CD4-positive, alpha-beta memory T cell (primary cell): ENCODE results near the gene RALB. TPM values are rescaled to one million over a fixed set of nuclear protein-coding genes. Genes with fewer than 3 reads are reported as not detected.

Source experiments
- CTCF ChIA-PET: fragments of 350-600 bp; sonication (Branson Sonifier 250); formaldehyde crosslinking; loops from one replicate; lab custom pipeline; 2021; ENCODE audit warnings: inconsistent platforms; ENCODE audit not compliant: partially characterized antibody; lab: Charles Lee
- POLR2A ChIA-PET: fragments of 350-600 bp; sonication (Branson Sonifier 250); formaldehyde crosslinking; loops from one replicate; lab custom pipeline; 2021; ENCODE audit not compliant: partially characterized antibody; lab: Charles Lee
- DNase-seq, 5 donors: peaks; one replicate each; pipeline versions ENCODE4 v3.0.0 to v3.0.0-alpha.2; 2020 to 2022; ENCODE audit warnings: mixed read lengths in 1 of 5
- H3K27ac ChIP-seq: one replicate; pipeline ENCODE4 v1.7.0; 2013; ENCODE audit warnings: low read depth, low read length
- H3K27me3 ChIP-seq: 2 replicates; pipeline ENCODE4 v1.7.0; 2013; ENCODE audit warnings: mild to moderate bottlenecking, low read length, moderate library complexity; ENCODE audit not compliant: insufficient read depth
- H3K36me3 ChIP-seq: 2 replicates; pipeline ENCODE4 v1.7.0; 2013; ENCODE audit warnings: mild to moderate bottlenecking, low read length, moderate library complexity; ENCODE audit not compliant: insufficient read depth
- H3K4me1 ChIP-seq: 2 replicates; pipeline ENCODE4 v1.7.0; 2013; ENCODE audit warnings: mild to moderate bottlenecking, low read length, moderate library complexity; ENCODE audit not compliant: insufficient read depth
- H3K4me3 ChIP-seq, 2 donors: one replicate each; pipeline ENCODE4 v1.7.0; 2013; ENCODE audit warnings: low read length in 2 of 2, mild to moderate bottlenecking in 1 of 2
- H3K9me3 ChIP-seq, 2 donors: one replicate each; pipeline ENCODE4 v1.7.0; 2013; ENCODE audit warnings: low read length in 2 of 2, control low read depth in 1 of 2; ENCODE audit not compliant: control insufficient read depth in 1 of 2
- H3K27ac Mint-ChIP-seq, 7 donors: one replicate each; pipeline ENCODE4 v1.8.0; 2020 to 2021; ENCODE audit warnings: mixed read lengths in 7 of 7, mild to moderate bottlenecking in 6 of 7, inconsistent platforms in 3 of 7, moderate library complexity in 3 of 7
- H3K27me3 Mint-ChIP-seq, 2 donors: one replicate each; pipeline ENCODE4 v1.8.0; 2020 to 2021; ENCODE audit warnings: mixed read lengths in 2 of 2
- H3K36me3 Mint-ChIP-seq, 2 donors: one replicate each; pipeline ENCODE4 v1.8.0; 2020 to 2021; ENCODE audit warnings: mixed read lengths in 2 of 2, inconsistent platforms in 1 of 2, mild to moderate bottlenecking in 1 of 2
- H3K4me1 Mint-ChIP-seq, 4 donors: one replicate each; pipeline ENCODE4 v1.8.0; 2020 to 2021; ENCODE audit warnings: mixed read lengths in 4 of 4, mild to moderate bottlenecking in 1 of 4
- H3K4me3 Mint-ChIP-seq, 8 donors: one replicate each; pipeline ENCODE4 v1.8.0; 2020 to 2021; ENCODE audit warnings: mixed read lengths in 8 of 8, mild to moderate bottlenecking in 7 of 8, moderate library complexity in 6 of 8, inconsistent platforms in 3 of 8
- H3K9me3 Mint-ChIP-seq, 8 donors: one replicate each; pipeline ENCODE4 v1.8.0; 2020 to 2021; ENCODE audit warnings: mixed read lengths in 8 of 8, mild to moderate bottlenecking in 5 of 8, inconsistent platforms in 3 of 8, moderate library complexity in 1 of 8
- intact Hi-C: fragments of 100-400 bp; cut with micrococcal nuclease; formaldehyde crosslinking; loops from one replicate; pipeline ENCODE4 v1.15.1; 2023
- polyA plus RNA-seq, 2 donors: library from polyadenylated mRNA; unstranded; fragments of 300-500 nt; fragmentation: Illumina TruSeq; gene quantifications; one replicate each; pipeline ENCODE4 v1.2.3, GENCODE V29; 2021
- total RNA-seq, 2 experiments: library from RNA; stranded (reverse); gene quantifications; one replicate each; pipeline ENCODE4 v1.2.3, GENCODE V29; 2021

The RALB gene
- total and polyA plus RNA-seq, 4 experiments from 2014 or later = 14.0 to 50.4 (median 24.4) TPM

DNA sequence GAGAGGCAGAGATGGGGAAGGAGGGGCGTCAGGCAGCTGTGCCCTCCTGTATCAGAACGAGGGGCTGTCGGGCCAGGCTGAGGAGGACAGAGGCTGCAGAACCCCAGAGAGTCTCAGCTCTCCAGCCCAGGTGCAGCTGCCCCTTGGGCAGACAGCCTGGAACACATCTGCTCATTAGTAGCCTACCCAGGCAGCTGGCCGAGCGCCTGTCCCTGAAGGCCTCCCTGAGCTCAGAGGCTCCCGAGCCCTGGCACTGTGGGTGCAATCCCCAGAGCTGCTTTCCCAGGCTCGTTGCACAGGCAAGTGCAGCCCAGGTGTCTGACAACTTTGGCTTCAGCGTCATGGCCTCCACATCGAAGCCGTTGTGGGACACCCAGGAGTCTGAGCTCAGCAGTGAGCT lies 16.3 kb upstream of the RALB start:
- Mint-ChIP-seq H3K36me3 (peaks cover 0 to 9% of the 10 kb centered on the region in 2 donors), H3K9me3 (peaks cover 0 to 2% (median 0%) of the 10 kb centered on the region in 8 donors), H3K4me1 (peaks cover 5 to 22% (median 11%) of the 10 kb centered on the region in 4 donors), H3K4me3 (no peak overlapping the region), H3K27me3 (no peaks in the 10 kb centered on the region), H3K27ac (no peak overlapping the region)
- DNase-seq = no peak
- H3K4me3 ChIP-seq = no peak overlapping the region
- peaks cover 17% of the 10 kb centered on the region for H3K4me1 ChIP-seq
- intact Hi-C loops = no loop called here
- no peaks in the 10 kb centered on the region for H3K27me3 ChIP-seq
- ChIA-PET CTCF (interaction anchor here (1.4 to 4.9 kb wide), 3 partner anchors 11 to 77 kb away, joined by 4 to 30 read pairs (median 4); no protein-coding TSS in a partner anchor), POLR2A (interaction anchor here (0.5 to 1.2 kb wide), 3 partner anchors 14 to 92 kb away, joined by 3 to 4 read pairs (median 3); no protein-coding TSS in a partner anchor)
- no peaks in the 10 kb centered on the region for H3K9me3 ChIP-seq
- H3K27ac ChIP-seq = no peak overlapping the region
- no peaks in the 10 kb centered on the region for H3K36me3 ChIP-seq

DNA sequence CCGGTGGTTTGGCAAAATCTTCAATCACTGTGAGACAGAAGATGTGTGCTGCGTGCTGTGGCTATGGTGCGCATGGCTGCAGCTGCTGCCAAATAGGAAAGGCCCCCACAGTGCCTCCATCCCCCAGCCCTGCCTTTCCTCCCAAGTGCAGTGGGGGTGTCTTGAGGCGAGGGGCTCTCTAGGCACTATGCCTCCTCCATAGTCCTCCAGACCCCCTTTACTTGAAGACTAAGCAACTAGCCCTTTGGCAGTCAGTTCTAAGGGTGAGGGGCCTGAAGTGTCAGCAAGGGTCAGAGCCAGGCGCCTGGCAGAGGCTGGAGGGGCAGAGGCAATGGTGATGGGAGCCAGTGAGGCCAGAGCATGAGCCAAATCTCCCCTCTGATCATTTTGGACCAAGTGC lies 15.9 kb upstream of the RALB start:
- H3K27me3 ChIP-seq = no peaks in the 10 kb centered on the region
- H3K4me1 ChIP-seq = peaks cover 13% of the 10 kb centered on the region
- ChIA-PET POLR2A (interaction anchor here (0.5 to 1.2 kb wide), 3 partner anchors 14 to 92 kb away, joined by 3 to 4 read pairs (median 3); no protein-coding TSS in a partner anchor), CTCF (interaction anchor here (1.4 to 4.9 kb wide), 3 partner anchors 12 to 76 kb away, joined by 4 to 30 read pairs (median 4); no protein-coding TSS in a partner anchor)
- H3K4me3 ChIP-seq = no peak overlapping the region
- Mint-ChIP-seq H3K4me3 (no peak overlapping the region), H3K36me3 (peaks cover 0 to 8% of the 10 kb centered on the region in 2 donors), H3K4me1 (peaks cover 5 to 17% (median 10%) of the 10 kb centered on the region in 4 donors), H3K27ac (peak overlapping the region in 1 of 7 donors; percentile 24), H3K27me3 (no peaks in the 10 kb centered on the region), H3K9me3 (peaks cover 0 to 2% (median 0%) of the 10 kb centered on the region in 8 donors)
- no peak overlapping the region for H3K27ac ChIP-seq
- intact Hi-C loops = no loop called here
- H3K9me3 ChIP-seq = no peaks in the 10 kb centered on the region
- no peaks in the 10 kb centered on the region for H3K36me3 ChIP-seq
- DNase-seq = no peak

DNA sequence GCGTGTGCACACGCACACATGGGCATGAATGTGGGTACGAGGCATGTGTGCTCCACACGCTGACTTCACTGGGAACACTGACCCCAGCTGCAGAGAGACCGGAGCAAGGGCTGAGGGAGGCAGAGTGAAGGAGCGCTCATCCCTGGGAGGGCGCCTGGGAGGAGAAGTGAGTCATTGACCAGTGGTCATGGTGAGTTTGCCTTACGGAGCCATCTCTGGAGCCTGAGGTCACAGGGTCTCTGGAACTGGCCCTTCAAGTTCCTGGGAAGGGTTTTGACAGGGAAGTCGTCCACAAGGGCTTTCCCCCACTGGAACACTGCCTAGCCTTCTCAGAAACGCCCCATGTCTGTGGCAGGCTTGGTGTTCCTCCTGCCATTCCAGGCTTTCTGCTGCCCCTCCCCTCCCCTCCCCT lies 15.2 kb upstream of the RALB start:
- H3K27ac Mint-ChIP-seq = no peak overlapping the region
- H3K27me3 ChIP-seq = no peaks in the 10 kb centered on the region
- no peaks in the 10 kb centered on the region for H3K27me3 Mint-ChIP-seq
- H3K27ac ChIP-seq = no peak overlapping the region
- H3K4me3 Mint-ChIP-seq = peak overlapping the region in 1 of 8 donors; percentile 60
- ChIA-PET CTCF (no interaction called here), POLR2A (interaction anchor here (1.2 kb wide), 1 partner anchor 15 kb away, joined by 4 read pairs; no protein-coding TSS in a partner anchor)
- H3K4me3 ChIP-seq = no peak overlapping the region
- peaks cover 0 to 2% (median 0%) of the 10 kb centered on the region in 8 donors for H3K9me3 Mint-ChIP-seq
- H3K4me1 Mint-ChIP-seq = peaks cover 5 to 11% (median 11%) of the 10 kb centered on the region in 4 donors
- DNase-seq = no peak
- intact Hi-C loops = no loop called here
- H3K36me3 ChIP-seq = no peaks in the 10 kb centered on the region
- peaks cover 11% of the 10 kb centered on the region for H3K4me1 ChIP-seq
- peaks cover 0 to under 1% of the 10 kb centered on the region in 2 donors for H3K36me3 Mint-ChIP-seq
- H3K9me3 ChIP-seq = no peaks in the 10 kb centered on the region

DNA sequence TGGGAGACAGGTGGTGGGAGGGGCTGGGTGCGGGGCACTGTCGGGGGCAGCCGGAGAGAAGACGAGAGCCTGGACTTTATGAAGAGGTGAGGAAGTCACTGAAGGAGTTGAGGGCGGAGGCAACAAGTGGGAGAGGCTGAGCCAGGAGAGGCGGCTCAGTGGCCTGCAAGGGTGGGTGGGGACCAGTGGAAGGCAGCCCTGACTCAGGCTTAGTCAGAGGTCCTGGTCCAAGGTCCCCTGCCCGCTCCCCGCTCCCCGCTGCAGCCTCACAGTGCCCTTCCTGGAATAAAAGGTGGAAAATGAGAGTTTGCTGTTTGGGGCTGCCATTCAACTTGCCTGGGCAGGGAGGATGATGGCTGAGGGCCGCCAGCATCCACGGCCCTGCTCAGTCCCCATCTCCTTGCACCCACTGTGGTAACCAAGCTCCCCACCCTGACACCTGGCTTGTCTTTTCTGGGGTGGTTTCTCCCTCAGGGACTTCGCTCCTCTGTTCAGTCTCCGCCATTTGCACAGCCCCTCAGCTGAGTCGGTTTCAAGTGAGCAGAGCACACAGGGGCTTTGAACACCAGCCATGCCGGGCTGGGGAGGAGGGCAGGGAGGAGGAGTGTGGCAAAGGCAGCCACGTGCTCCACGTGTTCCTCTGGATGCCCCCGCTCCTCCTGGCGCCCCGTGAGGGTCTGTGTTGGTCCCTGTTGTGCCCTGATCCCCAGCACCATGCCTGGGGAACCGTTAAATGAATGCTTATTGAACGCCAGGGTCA lies 13.7 kb upstream of the RALB start:
- intact Hi-C loops = no loop called here
- Mint-ChIP-seq H3K9me3 (peaks cover 0 to 2% (median 0%) of the 10 kb centered on the region in 8 donors), H3K4me1 (peaks cover 0 to 5% (median 0%) of the 10 kb centered on the region in 4 donors), H3K4me3 (no peak overlapping the region), H3K27me3 (no peaks in the 10 kb centered on the region), H3K27ac (peak overlapping the region in 1 of 7 donors; percentile 17), H3K36me3 (no peaks in the 10 kb centered on the region)
- ChIA-PET CTCF (no interaction called here), POLR2A (no interaction called here)
- Histone ChIP-seq H3K4me1 (no peaks in the 10 kb centered on the region), H3K4me3 (no peak overlapping the region), H3K27ac (no peak overlapping the region), H3K36me3 (no peaks in the 10 kb centered on the region), H3K27me3 (no peaks in the 10 kb centered on the region), H3K9me3 (no peaks in the 10 kb centered on the region)
- DNase-seq = no peak

DNA sequence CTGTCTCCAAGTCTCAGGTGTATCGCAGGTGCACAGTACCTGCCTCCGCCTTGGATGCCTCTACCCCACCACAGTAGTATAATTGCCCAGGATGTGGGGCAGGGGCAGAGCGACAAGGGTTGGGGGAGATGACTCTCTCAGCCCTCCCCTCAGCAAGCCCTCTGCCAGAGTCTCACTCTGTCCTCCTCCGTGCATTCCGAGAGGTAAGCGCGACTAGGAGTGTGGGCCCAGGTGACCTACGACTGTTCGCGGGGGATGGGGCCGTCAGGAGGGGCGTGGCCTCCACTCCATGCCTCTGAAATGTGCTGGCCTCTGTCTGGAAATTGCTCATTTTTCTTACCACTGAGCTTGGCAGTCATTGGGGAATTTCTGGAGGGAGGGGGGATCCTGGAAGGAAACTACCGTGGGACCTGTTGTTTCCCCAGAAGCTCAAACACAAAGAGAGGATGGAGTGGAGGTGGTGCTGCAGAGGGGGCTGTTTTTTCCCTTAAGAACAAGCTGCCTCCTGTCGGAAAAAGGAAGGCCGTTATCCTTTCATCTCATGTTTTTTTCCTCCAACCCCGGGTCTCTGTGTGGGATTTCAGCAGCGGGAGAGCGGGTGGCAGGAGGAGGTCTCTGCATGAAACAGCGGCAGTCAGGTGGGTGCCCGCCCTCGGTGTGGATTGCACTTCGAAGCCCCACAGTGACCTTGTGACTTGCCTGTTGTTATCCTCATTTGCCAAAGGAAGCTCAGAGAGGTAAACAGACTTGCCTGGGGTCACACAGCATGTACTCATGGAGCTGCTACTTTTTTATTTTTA lies 13.0 kb upstream of the RALB start:
- H3K4me3 Mint-ChIP-seq = no peak overlapping the region
- peaks cover 0 to 4% (median 0%) of the 10 kb centered on the region in 4 donors for H3K4me1 Mint-ChIP-seq
- H3K9me3 Mint-ChIP-seq = peaks cover 0 to 2% (median 0%) of the 10 kb centered on the region in 8 donors
- H3K36me3 Mint-ChIP-seq = no peaks in the 10 kb centered on the region
- H3K27me3 ChIP-seq = no peaks in the 10 kb centered on the region
- intact Hi-C loops = no loop called here
- no peaks in the 10 kb centered on the region for H3K36me3 ChIP-seq
- CTCF ChIA-PET = interaction anchor here (0.6 kb wide), 1 partner anchor 12 kb away, joined by 3 read pairs; no protein-coding TSS in a partner anchor
- H3K27me3 Mint-ChIP-seq = no peaks in the 10 kb centered on the region
- no peaks in the 10 kb centered on the region for H3K9me3 ChIP-seq
- no peak overlapping the region for H3K4me3 ChIP-seq
- POLR2A ChIA-PET = no interaction called here
- DNase-seq = no peak
- no peak overlapping the region for H3K27ac ChIP-seq
- no peaks in the 10 kb centered on the region for H3K4me1 ChIP-seq
- H3K27ac Mint-ChIP-seq = no peak overlapping the region

DNA sequence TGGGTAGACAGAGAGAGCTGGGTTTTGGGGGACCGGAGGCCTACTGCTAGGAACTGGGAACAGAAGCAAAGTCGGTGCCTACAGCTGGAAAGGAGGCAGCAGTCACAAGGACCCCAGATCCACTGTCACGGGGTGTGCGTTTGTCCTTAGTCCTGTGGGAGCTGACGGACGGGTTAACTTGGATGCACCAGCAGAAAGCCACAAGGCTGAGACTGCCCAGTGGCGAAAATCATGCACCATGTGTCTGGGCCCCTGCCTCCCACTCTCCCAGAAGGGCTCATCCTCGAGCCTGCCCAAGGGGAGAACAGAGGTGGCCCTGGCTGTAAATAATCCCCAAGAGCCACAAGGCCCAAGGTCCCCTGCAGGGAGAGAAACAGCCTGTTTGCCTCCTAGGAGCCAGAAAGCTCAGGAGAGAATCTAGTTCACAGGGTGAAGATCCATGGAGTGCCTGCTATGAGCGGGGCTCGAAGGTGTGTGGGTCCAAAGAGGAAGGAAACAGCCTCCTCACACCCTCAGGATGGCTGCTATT lies 11.7 kb upstream of the RALB start:
- Histone ChIP-seq H3K9me3 (no peaks in the 10 kb centered on the region), H3K36me3 (no peaks in the 10 kb centered on the region), H3K4me3 (no peak overlapping the region), H3K4me1 (no peaks in the 10 kb centered on the region), H3K27me3 (no peaks in the 10 kb centered on the region), H3K27ac (no peak overlapping the region)
- ChIA-PET POLR2A (no interaction called here), CTCF (interaction anchor here (0.9 kb wide), 1 partner anchor 14 kb away, joined by 3 read pairs; no protein-coding TSS in a partner anchor)
- Mint-ChIP-seq H3K4me3 (no peak overlapping the region), H3K36me3 (no peaks in the 10 kb centered on the region), H3K27ac (peak overlapping the region in 1 of 7 donors; percentile 60), H3K27me3 (no peaks in the 10 kb centered on the region), H3K4me1 (peaks cover 0 to 4% (median 0%) of the 10 kb centered on the region in 4 donors), H3K9me3 (peaks cover 0 to 2% (median 0%) of the 10 kb centered on the region in 8 donors)
- DNase-seq = no peak
- intact Hi-C loops = no loop called here
